ENCODE measurements around the gene MRPS9.

Gene MRPS9

DNA sequence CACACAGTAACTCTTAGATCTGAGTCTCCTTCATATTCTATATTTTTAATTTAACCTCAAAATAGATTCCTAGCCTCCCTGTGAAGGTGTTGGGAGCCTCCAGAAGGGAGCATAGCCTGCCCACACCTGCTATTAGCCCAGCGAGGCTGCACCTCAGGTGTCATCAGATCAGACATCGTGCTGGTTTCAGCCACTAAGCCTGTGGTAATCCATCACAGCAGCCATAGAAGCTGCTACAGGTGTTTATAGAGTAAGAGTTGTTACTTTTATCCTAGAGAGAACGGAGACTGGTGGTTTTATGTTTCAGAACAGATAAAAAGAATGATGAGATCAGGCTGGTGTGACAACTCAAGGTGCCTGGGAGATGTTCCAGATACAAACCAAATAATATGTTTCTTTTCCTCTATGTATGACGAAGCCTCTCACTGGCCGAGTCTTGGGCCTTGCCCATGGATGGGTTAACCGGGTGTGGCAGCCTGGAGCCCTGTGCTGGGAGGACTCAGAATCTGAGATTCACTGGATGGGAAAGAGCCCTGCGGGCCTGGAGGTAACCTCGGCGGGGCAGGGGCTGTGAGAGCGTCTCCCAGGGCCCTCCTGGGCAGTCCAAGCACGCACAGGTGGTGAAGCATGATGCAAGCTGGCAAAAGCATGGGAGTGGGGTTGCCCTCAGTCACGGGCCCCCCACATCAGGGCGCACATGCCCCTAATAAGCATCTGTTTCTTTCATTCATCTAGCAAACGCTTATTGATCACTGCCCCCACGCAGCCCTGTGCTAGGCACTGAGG is 73.7 kb downstream of the MRPS9 start:
- no peaks in the 10 kb centered on the region for H3K4me1 ChIP-seq (ENCODE audit: control insufficient read depth in 1 of 2, insufficient read depth in 1 of 2, low read depth in 1 of 2, low read length in 1 of 2)
- TF ChIP-seq, protein P1, sequence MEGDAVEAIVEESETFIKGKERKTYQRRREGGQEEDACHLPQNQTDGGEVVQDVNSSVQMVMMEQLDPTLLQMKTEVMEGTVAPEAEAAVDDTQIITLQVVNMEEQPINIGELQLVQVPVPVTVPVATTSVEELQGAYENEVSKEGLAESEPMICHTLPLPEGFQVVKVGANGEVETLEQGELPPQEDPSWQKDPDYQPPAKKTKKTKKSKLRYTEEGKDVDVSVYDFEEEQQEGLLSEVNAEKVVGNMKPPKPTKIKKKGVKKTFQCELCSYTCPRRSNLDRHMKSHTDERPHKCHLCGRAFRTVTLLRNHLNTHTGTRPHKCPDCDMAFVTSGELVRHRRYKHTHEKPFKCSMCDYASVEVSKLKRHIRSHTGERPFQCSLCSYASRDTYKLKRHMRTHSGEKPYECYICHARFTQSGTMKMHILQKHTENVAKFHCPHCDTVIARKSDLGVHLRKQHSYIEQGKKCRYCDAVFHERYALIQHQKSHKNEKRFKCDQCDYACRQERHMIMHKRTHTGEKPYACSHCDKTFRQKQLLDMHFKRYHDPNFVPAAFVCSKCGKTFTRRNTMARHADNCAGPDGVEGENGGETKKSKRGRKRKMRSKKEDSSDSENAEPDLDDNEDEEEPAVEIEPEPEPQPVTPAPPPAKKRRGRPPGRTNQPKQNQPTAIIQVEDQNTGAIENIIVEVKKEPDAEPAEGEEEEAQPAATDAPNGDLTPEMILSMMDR (IDR thresholded peaks at IDR 0.05): no peak
- no peaks in the 10 kb centered on the region for H3K27me3 ChIP-seq
- H3K9me3 ChIP-seq: no peaks in the 10 kb centered on the region
- H3K36me3 ChIP-seq: no peaks in the 10 kb centered on the region
- H3K27ac ChIP-seq: no peak overlapping the region
- H3K4me3 ChIP-seq (ENCODE audit: low read depth in 1 of 2, low read length in 1 of 2): no peak overlapping the region

- Histone ChIP-seq H3K4me1 (ENCODE audit: control insufficient read depth in 1 of 2, insufficient read depth in 1 of 2, low read depth in 1 of 2, low read length in 1 of 2) (no peaks in the 10 kb centered on the region), H3K27ac (no peak overlapping the region), H3K36me3 (no peaks in the 10 kb centered on the region), H3K4me3 (ENCODE audit: low read depth in 1 of 2, low read length in 1 of 2) (no peak overlapping the region), H3K9me3 (no peaks in the 10 kb centered on the region), H3K27me3 (no peaks in the 10 kb centered on the region)
- TF ChIP-seq, protein P1 (IDR thresholded peaks at IDR 0.05): no peak
Measured at GRCh38 chr2:105112345-105112744, 74.5 kb downstream of the MRPS9 start.

DNA sequence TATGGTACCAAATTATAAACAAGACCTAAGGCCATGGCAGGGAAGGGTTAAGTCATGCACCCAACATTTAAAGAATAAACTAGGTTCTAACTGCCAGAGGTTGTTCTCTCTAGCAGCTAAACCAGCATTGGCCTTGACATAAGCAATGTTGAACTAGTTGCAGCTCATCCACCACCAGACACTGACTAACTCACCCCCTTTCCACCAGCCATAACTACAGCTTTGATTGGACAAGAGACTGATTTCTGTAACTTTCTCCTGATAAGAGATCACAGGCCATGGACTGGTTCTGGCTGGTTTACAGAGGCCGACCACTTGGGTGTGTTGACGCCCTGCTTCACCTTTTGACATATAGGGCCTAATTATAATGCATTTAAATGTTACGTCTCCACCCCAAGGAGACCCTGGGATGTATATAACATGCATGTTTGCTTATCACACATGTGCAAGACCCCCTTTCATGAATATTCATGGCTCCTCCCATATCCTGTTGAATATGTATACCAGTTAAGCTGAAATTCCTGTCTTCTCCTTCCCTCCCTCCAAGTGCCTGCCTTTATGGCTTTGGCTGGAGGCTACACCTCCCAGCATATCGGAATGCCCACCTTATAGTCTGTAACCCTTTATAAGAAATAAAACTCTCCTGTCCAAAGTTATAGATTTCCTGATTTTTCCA is 75.9 kb downstream of the MRPS9 start:
- no peaks in the 10 kb centered on the region for H3K9me3 ChIP-seq

GRCh38 chr2:105114551-105114950 is 76.7 kb downstream of the MRPS9 start:
- TF ChIP-seq, protein P1 (IDR thresholded peaks at IDR 0.05): no peak

More for the DNA sequence above, 75.9 kb downstream of the MRPS9 start:
- no peak overlapping the region for H3K27ac ChIP-seq
- TF ChIP-seq, protein P1 (IDR thresholded peaks at IDR 0.05): no peak
- H3K4me1 ChIP-seq (ENCODE audit: control insufficient read depth in 1 of 2, insufficient read depth in 1 of 2, low read depth in 1 of 2, low read length in 1 of 2): no peaks in the 10 kb centered on the region
- H3K27me3 ChIP-seq: no peaks in the 10 kb centered on the region
- H3K36me3 ChIP-seq: no peaks in the 10 kb centered on the region
- H3K4me3 ChIP-seq (ENCODE audit: low read depth in 1 of 2, low read length in 1 of 2): no peak overlapping the region

GRCh38 chr2:105116348-105116747 is 78.5 kb downstream of the MRPS9 start:
- H3K4me3 ChIP-seq (ENCODE audit: low read depth in 1 of 2, low read length in 1 of 2): no peak overlapping the region
- TF ChIP-seq, protein P1 (IDR thresholded peaks at IDR 0.05): no peak
- H3K27me3 ChIP-seq: peaks cover 5% of the 10 kb centered on the region
- H3K27ac ChIP-seq: no peak overlapping the region
- no peaks in the 10 kb centered on the region for H3K4me1 ChIP-seq (ENCODE audit: control insufficient read depth in 1 of 2, insufficient read depth in 1 of 2, low read depth in 1 of 2, low read length in 1 of 2)
- H3K36me3 ChIP-seq: no peaks in the 10 kb centered on the region
- no peaks in the 10 kb centered on the region for H3K9me3 ChIP-seq

More at GRCh38 chr2:105114551-105114950, 76.7 kb downstream of the MRPS9 start:
- Histone ChIP-seq H3K4me3 (ENCODE audit: low read depth in 1 of 2, low read length in 1 of 2) (no peak overlapping the region), H3K36me3 (no peaks in the 10 kb centered on the region), H3K9me3 (no peaks in the 10 kb centered on the region), H3K4me1 (ENCODE audit: control insufficient read depth in 1 of 2, insufficient read depth in 1 of 2, low read depth in 1 of 2, low read length in 1 of 2) (no peaks in the 10 kb centered on the region), H3K27me3 (no peaks in the 10 kb centered on the region), H3K27ac (no peak overlapping the region)
